Left ventricle myocardium inferior (tissue), 1 donor: ENCODE measurements around the gene YWHAB. TPM values are rescaled to one million over a fixed set of nuclear protein-coding genes. Genes with fewer than 3 reads are reported as not detected.

Experiments used
- DNase-seq: peaks from one replicate; pipeline ENCODE4 v3.0.0-alpha.2; 2020
- H3K27ac ChIP-seq: fragments of 200-600 bp; replicated peaks from 2 replicates; pipeline ENCODE4 v1.8.0; 2021
- H3K27me3 ChIP-seq: fragments of 200-600 bp; 2 replicates; pipeline ENCODE4 v1.8.0; 2021; ENCODE audit warnings: low read depth
- H3K36me3 ChIP-seq: fragments of 200-600 bp; 2 replicates; pipeline ENCODE4 v1.8.0; 2021
- H3K4me1 ChIP-seq: fragments of 200-600 bp; 2 replicates; pipeline ENCODE4 v1.8.0; 2021
- H3K4me3 ChIP-seq: fragments of 200-600 bp; 2 replicates; pipeline ENCODE4 v1.8.0; 2021; ENCODE audit warnings: mild to moderate bottlenecking, moderate library complexity
- H3K9me3 ChIP-seq: fragments of 200-600 bp; replicated peaks from 2 replicates; pipeline ENCODE4 v1.8.0; 2021
- CTCF ChIP-seq: fragments of 200-600 bp; IDR thresholded peaks from 2 replicates; pipeline ENCODE4 v1.8.0; 2021; ENCODE audit warnings: antibody characterized with exemption, mild to moderate bottlenecking, borderline replicate concordance
- intact Hi-C: fragments of 100-400 bp; cut with micrococcal nuclease; formaldehyde crosslinking; loops from one replicate; pipeline ENCODE4 v1.11.0; 2022
- total RNA-seq: library from RNA; stranded (reverse); fragmentation: NEBNext Ultra II Directional; extraction: Animal tissue kit (Norgen Biotek cat#: 25700); gene quantifications from one replicate; pipeline ENCODE4 v1.2.1, GENCODE V29; 2021
- donor health status: DM: no; HTN: yes; CAD: no; lungs with severe emphysema.

Gene YWHAB
- total RNA-seq, 1 donor from 2014 or later = 106 TPM

DNA sequence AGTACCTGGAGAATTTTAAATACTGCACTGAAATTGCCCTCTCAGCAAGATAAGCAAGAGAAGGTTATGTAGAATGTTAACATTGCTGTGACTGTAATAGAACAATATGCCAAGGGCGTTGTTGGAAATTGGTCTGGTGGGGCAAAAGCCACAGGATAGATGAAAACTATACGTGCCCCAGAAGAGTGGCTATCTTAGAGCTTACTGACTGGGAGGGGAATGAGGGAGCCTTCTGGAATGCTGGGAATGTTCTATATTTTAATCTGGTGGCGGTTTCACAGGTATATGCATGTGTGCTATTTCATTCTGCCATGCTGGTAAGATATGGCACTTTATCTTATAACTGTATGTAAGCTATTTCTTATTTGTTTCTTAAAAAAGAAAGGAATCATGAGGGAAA, 35.2 kb upstream of the YWHAB start:
- Histone ChIP-seq H3K36me3 (no peaks in the 10 kb centered on the region), H3K27ac (no peak overlapping the region), H3K27me3 (peaks cover 23% of the 10 kb centered on the region), H3K4me1 (no peaks in the 10 kb centered on the region), H3K9me3 (peaks cover 5% of the 10 kb centered on the region), H3K4me3 (no peak overlapping the region)
- no peak for TF ChIP-seq CTCF
- intact Hi-C loops = no loop called here
- no peak for DNase-seq

DNA sequence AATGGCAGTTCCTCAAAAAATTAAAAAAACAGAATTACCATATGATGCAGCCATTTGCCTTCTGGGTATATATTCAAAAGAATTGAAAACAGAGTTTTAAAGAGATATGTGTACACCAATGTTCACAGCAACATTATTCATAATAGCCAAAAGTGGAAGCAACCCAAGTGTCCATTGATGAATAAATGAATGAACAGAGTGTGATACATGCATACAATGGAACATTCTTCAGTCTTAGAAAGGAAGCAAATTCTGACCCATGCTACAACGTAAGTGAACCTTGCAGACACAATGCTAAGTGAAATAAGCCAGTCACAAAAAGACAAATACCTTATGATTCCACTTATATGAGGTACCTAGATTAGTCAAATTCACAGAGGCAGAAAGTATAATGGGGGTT, 34.7 kb upstream of the YWHAB start:
- TF ChIP-seq CTCF = no peak
- no peaks in the 10 kb centered on the region for H3K4me1 ChIP-seq
- intact Hi-C loops = no loop called here
- no peak overlapping the region for H3K4me3 ChIP-seq
- DNase-seq = no peak
- H3K27ac ChIP-seq = no peak overlapping the region
- peaks cover 5% of the 10 kb centered on the region for H3K9me3 ChIP-seq
- no peaks in the 10 kb centered on the region for H3K36me3 ChIP-seq
- H3K27me3 ChIP-seq = peaks cover 20% of the 10 kb centered on the region

- no peak overlapping the region for H3K27ac ChIP-seq
- no peak for TF ChIP-seq CTCF
- intact Hi-C loops = no loop called here
- no peaks in the 10 kb centered on the region for H3K36me3 ChIP-seq
- H3K4me3 ChIP-seq = no peak overlapping the region
- H3K4me1 ChIP-seq = no peaks in the 10 kb centered on the region
- no peak for DNase-seq
- H3K9me3 ChIP-seq = peaks cover 3% of the 10 kb centered on the region
- peaks cover 18% of the 10 kb centered on the region for H3K27me3 ChIP-seq
These were observed 34.0 kb upstream of the YWHAB start for GRCh38 chr20:44851545-44851944.

DNA sequence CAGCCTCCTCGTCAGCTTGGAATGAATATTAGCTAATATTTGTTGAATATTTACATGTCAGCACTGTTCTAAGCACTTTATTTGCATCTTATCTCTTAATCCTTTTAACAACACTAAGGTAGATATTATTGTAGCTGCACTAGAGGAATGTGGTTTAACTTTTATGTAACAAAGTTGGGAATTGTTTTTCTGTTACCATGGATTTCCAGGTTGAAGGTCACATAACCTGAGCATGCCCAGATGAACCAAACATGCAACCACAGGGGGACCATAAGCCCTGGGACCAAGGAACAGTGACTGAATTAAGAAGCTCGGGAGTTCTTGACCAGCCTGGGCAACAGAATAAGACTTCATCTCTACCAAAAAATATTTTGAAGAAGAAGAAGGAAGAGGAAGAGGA, 29.1 kb upstream of the YWHAB start:
- H3K4me1 ChIP-seq = peaks cover 2% of the 10 kb centered on the region
- DNase-seq = no peak
- intact Hi-C loops = no loop called here
- no peaks in the 10 kb centered on the region for H3K27me3 ChIP-seq
- no peaks in the 10 kb centered on the region for H3K36me3 ChIP-seq
- no peak for TF ChIP-seq CTCF
- H3K9me3 ChIP-seq = no peaks in the 10 kb centered on the region
- no peak overlapping the region for H3K4me3 ChIP-seq
- no peak overlapping the region for H3K27ac ChIP-seq

DNA sequence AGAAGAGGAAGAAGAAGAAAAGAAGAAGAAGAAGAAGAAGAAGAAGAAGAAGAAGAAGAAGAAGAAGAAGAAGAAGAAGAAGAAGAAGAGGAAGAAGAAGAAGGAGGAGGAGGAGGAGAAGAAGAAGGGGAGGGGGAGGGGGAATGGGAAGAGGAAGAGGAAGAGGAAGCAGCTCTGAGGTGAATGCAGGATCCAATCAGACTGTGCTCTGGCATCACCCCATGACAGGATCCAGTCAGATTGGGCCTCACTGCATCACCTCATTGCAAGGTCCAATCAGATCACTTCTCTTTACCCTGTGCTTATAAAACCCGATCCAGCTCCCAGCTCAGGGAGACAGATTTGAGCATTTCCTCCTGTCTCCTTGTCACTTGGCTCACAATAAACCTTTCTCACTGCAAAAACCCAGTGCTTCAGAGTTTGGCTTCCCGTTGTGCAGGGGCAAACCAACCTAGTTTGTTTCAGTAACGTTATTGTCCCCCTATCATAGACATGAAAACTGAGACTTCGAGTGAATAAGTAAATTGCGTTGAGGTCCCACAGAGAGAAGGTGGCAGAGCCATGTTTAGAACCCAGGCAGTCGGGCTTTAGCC, 28.6 kb upstream of the YWHAB start:
- Histone ChIP-seq H3K27ac (no peak overlapping the region), H3K36me3 (no peaks in the 10 kb centered on the region), H3K4me1 (peaks cover 7% of the 10 kb centered on the region), H3K9me3 (no peaks in the 10 kb centered on the region), H3K4me3 (no peak overlapping the region), H3K27me3 (no peaks in the 10 kb centered on the region)
- DNase-seq = no peak
- TF ChIP-seq CTCF = no peak
- intact Hi-C loops = no loop called here
